ENCODE results near the gene NR2F1-AS1. TPM values are rescaled to one million over a fixed set of nuclear protein-coding genes. Genes with fewer than 3 reads are reported as not detected.

The NR2F1-AS1 gene
- total RNA-seq, 4 donors from 2014 or later = 0.35 to 9.1 (median 3.2) TPM

- Histone ChIP-seq H3K9me3 (no peaks in the 10 kb centered on the region), H3K27ac (no peak overlapping the region), H3K4me3 (no peak overlapping the region), H3K36me3 (no peaks in the 10 kb centered on the region), H3K4me1 (no peaks in the 10 kb centered on the region), H3K27me3 (no peaks in the 10 kb centered on the region)
- no peak for TF ChIP-seq CTCF (IDR thresholded peaks at IDR 0.05)
- TF ChIP-seq POLR2A (IDR thresholded peaks at IDR 0.05) = no peak
- DNase-seq = no peak
Measured at GRCh38 chr5:93403141-93403928, 177.7 kb downstream of the NR2F1-AS1 start.

GRCh38 chr5:93402451-93402850 lies 178.6 kb downstream of the NR2F1-AS1 start:
- Histone ChIP-seq H3K36me3 (no peaks in the 10 kb centered on the region), H3K27me3 (no peaks in the 10 kb centered on the region), H3K27ac (no peak overlapping the region), H3K4me3 (no peak overlapping the region), H3K4me1 (no peaks in the 10 kb centered on the region), H3K9me3 (no peaks in the 10 kb centered on the region)
- no peak for DNase-seq
- TF ChIP-seq CTCF (IDR thresholded peaks at IDR 0.05) (no peak), POLR2A (IDR thresholded peaks at IDR 0.05) (no peak)

- no peaks in the 10 kb centered on the region for H3K9me3 ChIP-seq
- no peak overlapping the region for H3K4me3 ChIP-seq
- H3K4me1 ChIP-seq = no peaks in the 10 kb centered on the region
- TF ChIP-seq CTCF (IDR thresholded peaks at IDR 0.05) = no peak
- no peaks in the 10 kb centered on the region for H3K36me3 ChIP-seq
- no peak for DNase-seq
- no peaks in the 10 kb centered on the region for H3K27me3 ChIP-seq
- no peak overlapping the region for H3K27ac ChIP-seq
Measured at GRCh38 chr5:93401634-93402213, 179.3 kb downstream of the NR2F1-AS1 start.

- TF ChIP-seq POLR2A (IDR thresholded peaks at IDR 0.05) = no peak
- TF ChIP-seq CTCF (IDR thresholded peaks at IDR 0.05) = no peak
- H3K27ac ChIP-seq = no peak overlapping the region
- no peaks in the 10 kb centered on the region for H3K27me3 ChIP-seq
- no peaks in the 10 kb centered on the region for H3K4me1 ChIP-seq
- DNase-seq = no peak
- H3K4me3 ChIP-seq = no peak overlapping the region
- H3K36me3 ChIP-seq = no peaks in the 10 kb centered on the region
- H3K9me3 ChIP-seq = no peaks in the 10 kb centered on the region
Measured at GRCh38 chr5:93399675-93400074, 181.3 kb downstream of the NR2F1-AS1 start.

GRCh38 chr5:93395971-93396379 lies 185.0 kb downstream of the NR2F1-AS1 start:
- H3K27me3 ChIP-seq = no peaks in the 10 kb centered on the region
- DNase-seq = no peak
- TF ChIP-seq POLR2A (IDR thresholded peaks at IDR 0.05) (no peak), CTCF (IDR thresholded peaks at IDR 0.05) (no peak)
- H3K4me3 ChIP-seq = no peak overlapping the region
- no peaks in the 10 kb centered on the region for H3K36me3 ChIP-seq
- H3K9me3 ChIP-seq = no peaks in the 10 kb centered on the region
- no peak overlapping the region for H3K27ac ChIP-seq
- H3K4me1 ChIP-seq = no peaks in the 10 kb centered on the region
